ENCODE data around the gene DYTN.

Gene DYTN

DNA sequence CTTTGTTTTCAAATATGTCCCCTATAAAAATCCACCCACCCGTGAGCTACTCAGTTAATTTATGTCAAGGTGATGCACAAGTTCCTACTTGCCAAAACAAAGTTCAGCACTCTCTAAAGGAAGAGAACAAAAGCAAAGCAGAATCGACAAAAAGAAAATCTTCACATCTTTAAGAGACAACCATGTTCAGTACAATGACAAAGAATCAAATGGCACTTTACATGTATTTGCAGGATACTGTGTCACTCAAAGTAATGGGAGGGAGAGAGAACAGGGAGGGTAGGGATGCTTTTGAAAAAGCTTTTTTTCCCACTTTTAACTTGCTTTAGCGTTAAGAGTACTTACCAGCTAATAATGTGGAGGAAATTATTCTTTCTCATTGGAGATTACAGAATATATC lies 115.0 kb downstream of the DYTN start:
- Histone ChIP-seq H3K36me3 (ENCODE audit: insufficient read depth, low read depth, low read length) (0 out of 2 replicates have a peak, but pooled peaks cover 4% of the 10 kb centered on the region), H3K9ac (ENCODE audit: low read depth, low read length) (no peak overlapping the region), H3K4me3 (ENCODE audit: low read length) (no peak overlapping the region), H3K27ac (ENCODE audit: low read length) (no peak overlapping the region), H3K27me3 (ENCODE audit: insufficient read depth, low read length) (no peaks in the 10 kb centered on the region), H3K4me1 (ENCODE audit: insufficient read depth, low read length) (no peaks in the 10 kb centered on the region), H3K9me3 (ENCODE audit: insufficient read depth, low read depth, low read length) (no peaks in the 10 kb centered on the region)
